ENCODE results near the gene A3GALT2.
A peak's percentile ranks its signal among the peaks of the same experiment; 100 is the strongest.

A3GALT2 gene

DNA sequence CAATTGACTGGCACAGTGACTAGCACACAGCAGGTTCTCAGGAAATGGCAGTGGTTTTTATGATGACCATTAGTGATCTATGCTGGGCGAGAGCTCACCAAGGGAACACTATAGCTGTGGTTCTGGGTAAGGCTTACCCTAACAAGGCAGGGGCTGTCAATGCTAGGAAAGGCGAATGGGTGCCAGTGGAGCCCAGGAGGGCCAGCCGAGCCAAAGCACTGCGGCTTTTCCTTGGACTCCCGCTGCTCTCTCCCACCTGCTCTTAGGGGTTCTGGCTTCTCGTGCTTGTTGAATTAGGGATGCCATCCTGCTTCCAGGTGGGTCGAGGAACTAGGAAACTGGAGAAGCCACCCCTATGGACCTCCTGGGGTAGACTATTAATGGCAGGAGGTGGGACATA, 10.0 kb upstream of the A3GALT2 start:
- no peak for DNase-seq

DNA sequence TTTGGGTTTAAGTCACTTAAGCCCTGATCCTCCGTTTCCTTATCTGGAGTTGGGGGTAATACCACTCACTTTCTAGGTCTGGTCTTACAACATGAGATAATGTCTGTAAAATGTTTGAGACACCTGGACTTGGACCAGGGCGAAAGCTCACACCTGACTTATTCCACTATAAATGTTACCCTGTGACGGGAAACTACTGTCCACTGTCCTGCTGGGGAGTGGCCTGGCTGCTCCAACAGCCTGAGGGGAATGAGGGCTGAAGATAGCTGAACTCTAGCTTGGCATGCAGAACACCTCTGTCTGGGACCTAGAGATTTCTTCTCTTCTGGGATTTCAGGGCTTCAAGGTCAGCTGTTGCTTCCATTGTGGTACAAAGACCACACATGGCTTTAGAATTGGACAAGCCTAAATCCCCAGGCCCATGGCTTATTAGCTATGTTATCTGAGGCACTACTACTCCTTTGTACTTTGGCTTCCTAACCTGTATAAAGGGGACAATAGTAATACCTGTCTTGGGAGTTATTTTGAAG, 9.5 kb upstream of the A3GALT2 start:
- DNase-seq = no peak

DNA sequence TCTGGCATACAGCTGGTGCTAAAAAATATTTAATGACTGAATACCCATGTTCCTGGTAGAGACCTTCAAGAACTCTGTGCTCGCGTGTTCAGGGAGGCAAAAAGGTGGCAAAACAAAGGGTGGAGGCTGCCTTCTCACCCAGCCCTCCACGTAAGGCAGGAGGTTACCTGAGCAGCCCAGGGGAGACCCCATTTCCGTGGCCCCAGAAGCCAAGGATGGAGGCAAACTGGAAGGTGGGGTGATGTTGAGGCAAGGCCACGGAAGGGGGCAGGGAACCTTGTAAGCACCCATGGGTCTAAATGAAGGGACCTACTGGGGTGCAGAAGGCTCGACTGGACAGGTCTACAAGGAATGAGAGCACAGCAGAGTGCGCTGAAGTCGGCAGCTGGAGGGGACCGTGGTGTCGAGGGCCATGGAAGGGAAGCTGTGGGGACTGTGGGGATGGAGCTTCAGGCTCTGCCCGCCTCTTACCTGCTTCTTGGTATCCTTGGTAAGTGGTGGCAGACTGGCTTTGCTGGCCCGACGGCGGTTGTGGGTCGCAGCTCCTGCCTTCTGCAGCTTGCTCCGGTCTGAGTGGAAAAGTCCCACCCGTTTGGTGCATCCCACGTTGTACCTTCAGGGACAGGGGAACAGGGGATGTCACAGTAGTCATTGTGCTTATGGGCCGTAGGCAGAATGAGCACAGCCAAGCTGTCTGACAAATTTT, 8.9 kb upstream of the A3GALT2 start:
- DNase-seq = no peak

DNA sequence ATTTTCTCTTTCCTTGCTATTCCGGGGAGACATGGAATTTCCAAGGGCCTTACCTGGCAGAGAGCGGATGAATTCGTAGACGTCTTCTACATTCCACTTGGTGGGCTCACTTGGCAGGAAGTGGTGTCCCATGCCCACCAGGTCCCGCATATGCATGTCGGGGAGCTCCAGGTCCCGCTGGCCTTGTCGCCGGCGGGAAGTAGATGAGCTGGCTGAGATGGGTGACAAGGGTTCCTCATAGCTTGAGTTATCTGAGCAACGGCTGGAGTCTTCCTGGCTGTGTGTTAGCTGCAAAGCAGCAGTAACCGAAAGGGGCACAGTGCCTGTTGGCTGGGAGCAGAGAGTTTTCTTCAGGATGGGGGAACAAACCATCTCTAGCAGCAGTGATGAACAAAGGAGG, 7.9 kb upstream of the A3GALT2 start:
- no peak for DNase-seq

DNA sequence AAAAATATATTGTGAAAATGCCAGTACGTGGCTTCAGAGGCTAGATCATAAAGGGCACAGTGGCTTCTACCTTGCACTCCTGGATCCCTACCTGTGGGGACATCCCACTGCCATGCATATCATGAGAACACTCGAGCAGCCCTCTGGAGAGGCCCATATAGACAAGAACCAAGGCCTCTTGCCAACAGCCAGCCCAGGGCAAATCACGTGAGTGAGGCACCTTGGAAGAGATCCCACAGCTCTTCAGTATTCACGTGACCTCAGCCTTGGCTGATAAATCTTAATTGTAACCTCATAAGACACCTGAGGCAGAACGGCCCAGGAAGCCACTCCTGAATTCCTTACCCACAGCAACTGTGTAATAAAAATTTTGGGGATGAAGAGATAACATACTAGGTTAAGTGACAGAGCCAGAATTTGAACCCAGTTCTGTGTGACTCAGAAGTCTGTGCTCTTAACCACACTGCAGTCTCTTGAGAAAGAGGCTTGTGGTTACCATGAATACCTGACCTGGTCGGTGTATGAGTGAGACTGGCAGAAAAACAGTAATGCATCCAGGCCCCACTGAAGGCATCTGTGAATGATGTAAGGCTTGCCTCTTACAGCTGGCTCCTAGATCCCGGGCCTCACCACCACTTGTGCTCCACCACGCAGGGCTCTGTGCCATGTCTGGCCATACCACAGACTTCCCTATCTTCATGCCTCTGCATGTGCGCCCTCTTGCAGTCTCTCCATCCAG, 6.9 kb upstream of the A3GALT2 start:
- peak; percentile 99 for DNase-seq

DNA sequence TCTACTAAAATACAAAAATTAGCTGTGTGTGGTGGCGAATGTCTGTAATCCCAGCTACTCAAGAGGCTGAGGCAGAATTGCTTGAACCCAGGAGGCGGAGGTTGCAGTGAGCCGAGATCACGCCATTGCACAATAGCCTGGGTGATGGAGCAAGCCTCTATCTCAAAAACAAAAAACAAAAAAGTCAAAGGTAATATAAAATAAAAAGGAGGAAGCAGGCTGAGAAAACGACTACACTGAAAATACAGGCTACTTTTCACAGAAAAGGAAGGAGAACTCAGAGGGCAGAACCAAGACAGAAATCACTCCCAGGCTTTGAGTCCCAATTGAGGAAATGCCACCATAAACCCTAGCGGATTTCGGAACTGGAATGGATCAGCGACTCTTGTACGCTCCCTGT, 5.9 kb upstream of the A3GALT2 start:
- no peak for DNase-seq

DNA sequence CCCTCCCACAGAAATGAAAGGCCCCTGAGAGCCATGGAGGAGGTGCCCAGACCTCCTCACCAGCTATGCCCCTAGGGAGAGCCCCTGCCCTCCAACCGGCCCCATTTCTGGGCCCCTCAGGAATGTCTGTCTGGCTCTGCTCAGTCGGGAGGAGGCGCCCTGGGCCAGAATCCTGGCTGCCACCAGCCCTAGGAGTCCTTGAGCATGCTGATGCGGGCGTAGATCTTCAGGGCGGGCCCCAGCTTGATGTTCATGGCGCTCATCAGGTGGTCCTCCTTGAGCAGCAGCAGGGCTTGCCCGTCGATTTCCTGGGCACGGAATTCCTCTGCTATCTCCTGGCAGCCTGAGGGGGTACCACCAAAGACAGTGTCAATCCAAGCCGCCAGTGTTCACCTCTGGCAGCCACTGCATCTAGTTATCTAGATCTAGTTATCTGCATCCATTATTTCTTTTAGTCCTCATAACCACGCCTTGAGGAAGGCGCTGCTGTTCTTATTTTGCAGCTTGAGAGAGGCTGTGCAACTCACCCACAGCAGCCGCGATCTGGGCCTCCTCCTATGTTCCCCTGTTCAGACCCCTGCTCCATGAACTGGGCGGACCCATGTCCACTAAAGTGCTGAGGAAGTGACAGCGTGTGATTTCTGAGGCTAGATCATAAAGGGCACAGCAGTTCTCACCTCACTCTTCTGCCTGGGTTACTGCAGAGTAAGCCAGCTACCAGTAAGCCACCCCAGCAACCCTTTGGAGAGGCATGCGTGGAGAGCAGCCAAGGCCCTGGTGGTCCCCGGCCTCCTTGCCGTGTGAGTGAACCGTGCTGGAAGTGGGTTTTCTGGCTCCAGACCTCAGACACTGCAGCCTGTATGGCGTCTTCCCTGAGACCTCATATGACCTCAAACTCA, 4.0 kb upstream of the A3GALT2 start:
- DNase-seq = no peak

DNA sequence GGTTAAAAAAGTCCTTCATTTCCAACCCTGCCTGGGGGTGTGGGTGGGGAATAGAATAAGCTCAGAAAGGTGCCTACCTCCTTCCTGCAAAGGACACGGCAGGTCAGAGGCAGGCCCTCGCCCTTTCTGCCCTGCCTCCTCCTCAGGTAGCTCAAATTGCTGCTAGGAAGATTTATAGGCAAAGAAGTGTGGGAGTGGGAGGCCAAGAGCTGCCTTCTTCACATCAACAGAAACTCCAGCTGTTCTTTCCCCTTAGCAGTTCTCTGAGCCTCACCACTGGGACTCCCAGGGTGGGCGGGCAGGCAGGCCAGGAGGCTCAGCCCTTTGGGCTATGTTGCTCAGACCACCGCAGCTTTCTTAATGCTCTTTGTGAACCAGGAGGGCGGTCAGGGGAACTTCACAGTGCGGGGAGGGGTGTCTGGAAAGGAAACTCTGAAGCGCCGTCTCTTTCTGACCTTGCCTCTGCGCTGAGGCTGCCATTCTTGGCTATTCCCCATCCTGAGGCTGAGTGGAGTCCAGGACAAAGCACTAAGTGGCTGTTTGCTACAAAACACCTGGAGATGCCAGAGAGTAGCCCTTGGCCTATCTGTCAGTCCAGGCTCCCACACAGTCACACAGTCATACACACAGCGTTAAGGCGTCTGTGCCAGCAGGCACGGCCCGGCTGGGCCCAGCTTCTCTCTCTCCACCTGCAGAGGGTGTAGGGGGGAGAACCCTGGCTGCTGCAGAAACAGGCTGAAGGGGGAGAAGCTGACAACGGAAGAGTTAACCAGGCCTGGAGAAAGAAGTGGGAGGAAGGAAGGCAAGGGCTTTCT, 3.0 kb upstream of the A3GALT2 start:
- DNase-seq = no peak

DNA sequence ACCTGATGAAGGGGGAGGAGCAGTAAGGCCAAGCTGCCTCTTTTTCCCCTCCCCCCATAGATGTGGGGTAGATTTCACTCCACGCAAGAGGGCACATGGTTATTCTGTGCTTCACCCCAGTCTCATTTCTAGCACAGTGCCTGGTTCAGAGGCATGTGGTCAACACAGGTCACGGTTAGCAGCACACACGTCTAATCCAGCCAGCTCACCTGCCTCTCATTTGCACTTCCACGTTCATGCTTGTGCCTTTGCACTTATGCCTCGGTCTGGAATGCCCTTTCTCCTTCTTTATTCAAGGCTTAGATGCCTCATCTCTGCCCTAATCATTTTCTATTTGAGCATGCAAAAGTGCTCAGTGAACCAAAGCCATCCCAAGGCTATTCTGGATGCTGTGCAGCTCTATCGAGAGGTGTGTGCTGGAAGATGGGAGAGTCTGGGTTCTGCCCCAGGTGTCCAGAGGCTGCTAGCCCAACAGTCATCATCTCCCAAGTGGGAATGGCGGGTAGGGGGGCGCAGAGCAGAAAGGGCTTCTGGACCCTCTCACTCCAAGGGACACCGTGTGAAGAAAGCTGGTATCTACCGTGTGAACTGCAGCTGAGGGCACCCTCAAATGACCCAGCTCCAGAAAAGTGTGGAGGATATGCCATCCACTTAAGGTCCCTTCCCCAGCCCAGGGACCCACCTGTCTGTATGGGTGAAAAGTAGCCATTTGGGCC, 2.1 kb upstream of the A3GALT2 start:
- DNase-seq = peak; percentile 24

DNA sequence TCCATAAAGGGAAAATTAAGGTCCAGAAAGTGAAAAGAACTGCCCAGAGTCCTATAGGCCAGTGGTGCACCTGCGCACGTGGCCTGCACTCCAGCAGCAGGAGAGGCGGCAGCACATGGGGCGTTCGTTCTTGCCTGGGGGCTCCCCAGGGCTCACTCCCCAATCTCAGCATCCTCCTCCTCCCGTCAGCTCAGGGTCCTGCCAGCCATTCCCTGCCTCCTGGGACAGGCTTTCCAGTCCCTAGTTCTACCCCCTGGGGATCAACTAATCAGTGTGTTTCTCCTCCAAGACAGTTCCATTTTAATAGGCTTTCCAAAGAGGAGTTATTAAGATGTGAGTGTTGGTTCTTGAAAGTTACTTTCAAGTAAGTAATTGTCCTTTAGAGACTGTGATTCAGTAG, 1.2 kb upstream of the A3GALT2 start:
- no peak for DNase-seq

DNA sequence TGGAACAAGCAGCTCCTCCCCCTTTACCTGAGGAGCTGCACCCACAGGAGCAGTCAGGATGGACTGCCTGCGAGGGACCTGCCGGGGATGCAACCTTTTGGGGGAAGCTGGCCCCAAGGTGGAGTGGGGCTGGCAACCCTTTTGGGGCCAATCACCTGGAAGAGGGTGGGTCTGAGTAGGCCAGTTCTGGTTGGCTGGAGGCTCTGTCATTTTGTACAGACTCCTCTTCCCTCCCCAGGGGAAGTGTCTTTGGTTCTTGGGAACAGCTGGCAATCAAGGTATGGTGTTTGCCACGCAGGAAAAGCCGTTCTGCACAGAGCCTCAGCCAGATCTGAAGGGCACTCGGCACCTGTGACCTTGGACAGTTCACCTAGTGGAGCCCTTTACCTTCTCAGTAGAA, 280 bp upstream of the A3GALT2 start:
- no peak for DNase-seq

DNA sequence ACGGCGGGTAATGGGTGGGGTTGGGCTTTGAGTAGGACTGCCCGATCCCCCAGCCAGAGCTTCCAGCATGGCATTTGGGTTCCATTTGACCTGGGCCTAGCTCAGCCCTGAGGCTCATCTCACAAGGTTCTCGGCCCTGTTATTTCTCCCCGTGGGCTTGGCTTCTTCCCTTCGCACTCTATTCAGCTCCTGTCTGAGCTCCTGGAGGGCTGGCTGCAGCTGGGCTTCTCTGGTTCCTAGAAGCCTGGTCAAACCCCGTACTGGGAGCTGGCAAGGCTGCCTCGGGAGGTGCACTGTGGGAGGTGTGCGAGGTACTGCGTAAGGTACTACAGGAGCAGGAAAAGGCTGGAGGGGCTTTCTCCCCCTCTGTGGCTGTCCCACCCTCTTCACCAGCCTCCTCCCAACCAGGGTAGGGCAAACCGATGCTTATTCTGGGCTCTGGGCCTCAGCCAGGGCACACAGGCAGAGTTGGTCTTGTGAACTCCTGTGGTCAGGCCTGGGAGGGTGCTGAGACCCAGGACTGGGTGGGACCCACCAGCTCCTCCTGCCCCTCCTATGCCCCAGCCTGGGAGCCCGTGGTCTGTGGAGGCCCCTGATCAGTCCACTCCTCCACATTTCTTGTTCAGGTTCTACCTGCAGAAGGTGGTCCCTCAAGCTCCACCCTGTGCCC, 814 bp downstream of the A3GALT2 start:
- no peak for DNase-seq

DNA sequence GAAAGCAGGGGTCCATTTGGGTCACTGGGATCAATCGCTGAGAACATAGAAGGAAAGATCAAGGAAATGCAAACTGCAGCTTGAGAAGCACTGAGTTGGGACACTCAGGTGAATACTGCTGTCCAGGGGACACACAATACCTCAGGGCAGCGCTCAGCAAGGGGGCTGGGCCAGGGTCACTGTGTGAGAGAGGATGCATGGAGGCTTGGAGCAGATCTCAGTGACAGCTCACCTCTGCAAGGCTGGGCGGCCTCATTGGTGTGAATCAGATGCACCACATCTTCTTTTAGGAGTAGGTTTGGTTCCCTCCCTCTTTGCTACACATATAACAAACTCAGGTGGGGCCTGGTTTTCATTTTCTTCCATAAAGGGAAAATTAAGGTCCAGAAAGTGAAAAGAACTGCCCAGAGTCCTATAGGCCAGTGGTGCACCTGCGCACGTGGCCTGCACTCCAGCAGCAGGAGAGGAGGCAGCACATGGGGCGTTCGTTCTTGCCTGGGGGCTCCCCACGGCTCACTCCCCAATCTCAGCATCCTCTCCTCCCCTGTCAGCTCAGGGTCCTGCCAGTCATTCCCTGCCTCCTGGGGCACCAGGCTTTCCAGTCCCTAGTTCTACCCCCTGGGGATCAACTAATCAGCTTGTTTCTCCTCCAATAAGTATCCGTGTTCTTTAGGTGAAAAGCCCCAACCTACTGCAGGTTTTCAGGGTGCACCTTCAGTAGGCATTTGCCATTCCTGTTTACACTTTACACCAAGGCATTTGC, 1.5 kb downstream of the A3GALT2 start:
- DNase-seq = no peak

DNA sequence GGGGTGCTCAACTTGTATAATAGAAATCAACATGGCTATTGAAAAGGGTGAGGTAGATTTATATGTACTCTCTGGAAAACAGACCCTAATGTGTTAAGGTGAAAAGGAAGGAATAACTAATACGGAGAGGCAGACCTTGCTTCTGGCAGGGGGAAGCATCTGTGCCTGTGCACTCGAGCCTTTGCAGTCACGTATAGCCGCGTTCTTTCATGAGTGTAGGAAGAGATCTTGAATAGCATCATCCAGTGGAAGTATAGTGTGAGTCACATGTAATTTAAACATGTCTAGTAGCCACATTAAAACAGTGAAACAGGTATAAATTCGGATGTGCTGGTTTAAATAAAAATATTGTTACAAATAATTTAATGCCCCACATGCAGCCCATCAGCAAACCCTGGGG, 3.0 kb downstream of the A3GALT2 start:
- DNase-seq = no peak

DNA sequence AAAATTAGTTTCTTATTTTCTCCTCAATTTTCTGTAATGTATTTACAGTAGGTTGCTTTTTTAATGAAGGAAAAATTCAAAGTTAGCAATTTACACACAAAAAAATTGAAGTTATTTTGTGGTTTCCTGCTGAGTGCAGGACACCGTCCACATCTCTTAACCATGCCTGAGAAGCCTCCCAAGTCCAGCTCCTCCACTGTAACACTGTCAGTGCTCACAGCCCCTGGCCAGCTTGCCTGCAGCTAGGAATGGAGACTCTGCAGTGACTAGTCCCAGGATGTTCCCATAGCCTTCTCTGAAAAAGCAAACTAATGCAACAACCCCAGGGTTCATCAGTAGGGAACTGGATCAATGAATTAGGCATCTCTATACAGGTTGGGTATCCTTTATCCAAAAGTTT, 3.5 kb downstream of the A3GALT2 start:
- no peak for DNase-seq

DNA sequence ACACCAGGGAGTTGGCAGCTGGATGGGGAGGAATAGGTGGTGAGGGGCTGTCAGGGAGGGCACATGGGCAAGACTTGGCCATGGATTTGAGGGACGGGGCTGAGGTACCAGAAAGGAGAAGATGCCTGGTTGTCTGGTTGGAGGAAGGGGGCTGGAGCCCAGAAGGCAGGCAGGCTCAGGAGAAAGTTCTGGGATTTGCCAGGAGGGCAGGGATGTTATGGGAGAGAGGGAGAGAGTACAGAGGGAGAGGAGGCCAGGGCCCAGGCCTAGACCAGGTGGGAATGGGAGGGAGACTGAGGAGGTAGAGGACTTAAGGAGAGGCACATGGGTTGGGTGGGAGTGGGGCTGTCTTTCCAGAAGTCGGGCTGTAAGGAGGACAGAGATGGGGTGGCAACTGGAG, 4.3 kb downstream of the A3GALT2 start:
- DNase-seq = no peak

DNA sequence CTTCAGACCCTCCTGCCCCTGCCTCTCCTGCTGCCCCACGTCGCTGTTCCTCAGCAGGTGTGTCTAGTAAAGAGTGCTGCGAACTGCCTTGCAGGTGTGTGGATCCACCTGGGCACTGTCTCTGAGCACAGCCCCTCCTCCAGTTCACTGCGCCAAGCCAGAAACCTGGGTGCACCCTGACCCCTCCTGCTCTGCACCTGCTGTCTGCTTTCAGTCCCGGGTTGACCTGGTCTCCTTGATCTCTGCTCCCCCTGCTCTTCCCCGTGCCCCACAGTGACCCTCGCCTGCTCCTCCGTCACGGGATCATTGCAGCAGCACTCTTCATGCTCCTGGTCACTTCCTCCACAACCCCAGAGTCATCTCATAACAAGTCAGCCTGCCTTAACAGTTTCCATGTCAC, 6.5 kb downstream of the A3GALT2 start:
- no peak for DNase-seq

DNA sequence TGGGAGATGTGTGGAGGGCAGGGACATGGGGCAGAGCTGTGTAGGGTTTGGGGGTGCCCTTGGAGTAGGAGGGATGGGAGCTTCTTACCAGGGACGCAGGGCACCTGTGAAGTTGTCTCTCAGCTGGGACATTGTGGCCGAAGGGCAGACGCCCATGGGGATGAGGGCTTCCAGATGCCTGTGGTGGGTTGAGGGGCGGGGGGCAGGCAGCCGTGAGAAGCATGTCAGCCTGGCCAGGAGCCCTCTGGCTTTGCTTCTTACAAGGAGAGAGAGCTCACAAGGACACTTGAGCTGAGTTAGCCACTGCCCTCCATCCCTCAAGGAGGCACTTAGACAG, 8.5 kb downstream of the A3GALT2 start:
- DNase-seq = peak; percentile 89

DNA sequence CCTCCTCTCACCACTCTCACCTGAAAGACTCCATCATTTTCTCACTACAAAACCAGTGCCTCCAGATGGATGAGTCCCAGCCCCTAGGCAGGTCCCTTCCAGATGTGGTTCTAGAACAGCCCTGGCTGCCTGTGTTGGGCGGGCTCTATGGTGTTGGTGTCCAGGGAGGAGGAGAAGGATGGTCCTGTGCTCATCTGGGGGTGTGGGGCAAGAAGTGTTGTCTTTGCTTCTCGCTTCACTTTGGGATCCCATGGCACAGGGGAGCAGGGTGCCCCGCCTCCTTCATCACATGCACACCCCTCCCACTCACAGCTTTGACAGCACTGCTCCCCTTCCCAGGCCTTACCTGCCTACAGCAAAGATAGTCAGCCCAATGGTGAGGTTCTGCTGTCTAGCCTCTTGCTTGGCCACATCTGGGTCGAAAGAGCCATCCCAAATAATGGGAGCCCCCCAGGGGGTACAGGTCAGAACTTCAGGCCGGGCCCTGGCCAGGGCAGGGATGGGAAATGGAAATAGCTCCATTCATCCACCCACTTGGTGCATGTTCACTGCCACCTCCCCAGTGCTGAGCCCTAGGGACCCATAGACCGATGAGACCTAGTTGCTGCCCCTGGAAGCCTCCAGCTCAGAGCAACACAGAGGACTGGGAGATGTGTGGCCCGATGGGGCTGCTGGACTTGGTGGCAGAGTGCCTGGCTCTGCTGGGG, 9.0 kb downstream of the A3GALT2 start:
- no peak for DNase-seq

DNA sequence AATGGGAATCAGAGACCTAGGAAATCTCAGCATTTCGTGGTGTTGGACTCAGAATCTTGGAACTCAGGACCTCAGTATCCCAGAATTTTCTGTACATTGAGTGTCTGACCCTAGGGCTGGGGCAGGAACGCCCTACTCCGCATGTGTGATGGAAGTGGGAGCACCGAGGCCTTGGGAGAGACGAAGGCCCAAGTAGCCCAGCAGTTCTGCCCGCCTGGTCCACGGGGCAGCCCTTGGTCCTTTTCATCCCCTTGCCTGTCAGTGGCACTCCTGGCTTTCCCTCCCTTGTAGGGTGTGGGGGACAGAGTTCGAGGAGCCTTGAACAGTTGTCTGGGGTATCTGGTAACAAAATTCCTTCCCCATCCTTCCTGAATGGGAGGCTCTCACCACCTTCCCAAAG, 10.2 kb downstream of the A3GALT2 start:
- no peak for DNase-seq
